ENCODE data around the gene GRIA3.

The GRIA3 gene

GRCh38 chrX:123320622-123321021 is 136.5 kb downstream of the GRIA3 start:
- Histone ChIP-seq H3K27me3 (ENCODE audit: insufficient read depth, low read depth, severe bottlenecking) (no peaks in the 10 kb centered on the region), H3K27ac (no peak overlapping the region), H3K9me3 (ENCODE audit: severe bottlenecking) (no peaks in the 10 kb centered on the region), H3K36me3 (no peaks in the 10 kb centered on the region), H3K4me3 (ENCODE audit: low read depth, low read length) (no peak overlapping the region)
- DNase-seq: no peak
- TF ChIP-seq, protein P1, sequence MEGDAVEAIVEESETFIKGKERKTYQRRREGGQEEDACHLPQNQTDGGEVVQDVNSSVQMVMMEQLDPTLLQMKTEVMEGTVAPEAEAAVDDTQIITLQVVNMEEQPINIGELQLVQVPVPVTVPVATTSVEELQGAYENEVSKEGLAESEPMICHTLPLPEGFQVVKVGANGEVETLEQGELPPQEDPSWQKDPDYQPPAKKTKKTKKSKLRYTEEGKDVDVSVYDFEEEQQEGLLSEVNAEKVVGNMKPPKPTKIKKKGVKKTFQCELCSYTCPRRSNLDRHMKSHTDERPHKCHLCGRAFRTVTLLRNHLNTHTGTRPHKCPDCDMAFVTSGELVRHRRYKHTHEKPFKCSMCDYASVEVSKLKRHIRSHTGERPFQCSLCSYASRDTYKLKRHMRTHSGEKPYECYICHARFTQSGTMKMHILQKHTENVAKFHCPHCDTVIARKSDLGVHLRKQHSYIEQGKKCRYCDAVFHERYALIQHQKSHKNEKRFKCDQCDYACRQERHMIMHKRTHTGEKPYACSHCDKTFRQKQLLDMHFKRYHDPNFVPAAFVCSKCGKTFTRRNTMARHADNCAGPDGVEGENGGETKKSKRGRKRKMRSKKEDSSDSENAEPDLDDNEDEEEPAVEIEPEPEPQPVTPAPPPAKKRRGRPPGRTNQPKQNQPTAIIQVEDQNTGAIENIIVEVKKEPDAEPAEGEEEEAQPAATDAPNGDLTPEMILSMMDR (IDR thresholded peaks at IDR 0.05; ENCODE audit: low read depth, low read length): no peak

DNA sequence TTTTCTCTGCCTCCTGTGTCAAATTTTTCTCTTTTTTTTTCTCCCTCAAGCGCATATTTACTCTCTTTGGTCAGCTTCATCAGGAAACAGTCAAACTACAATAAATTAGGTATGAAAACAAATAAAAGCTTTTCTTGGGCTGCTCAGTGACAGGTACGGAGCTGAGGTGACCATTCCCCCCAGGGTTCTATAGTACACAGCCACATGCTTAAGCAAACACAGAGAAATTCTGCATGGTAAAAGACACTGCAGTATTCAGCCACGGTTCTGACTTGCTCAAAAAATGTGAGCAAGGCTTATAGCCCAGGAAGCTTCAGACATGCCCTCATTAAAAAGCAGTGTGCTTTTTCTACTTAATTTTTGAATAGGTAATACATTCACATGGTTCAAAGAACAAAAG is 138.5 kb downstream of the GRIA3 start:
- Histone ChIP-seq H3K27ac (no peak overlapping the region), H3K9me3 (ENCODE audit: severe bottlenecking) (no peaks in the 10 kb centered on the region), H3K36me3 (no peaks in the 10 kb centered on the region), H3K4me3 (ENCODE audit: low read depth, low read length) (no peak overlapping the region), H3K27me3 (ENCODE audit: insufficient read depth, low read depth, severe bottlenecking) (no peaks in the 10 kb centered on the region)
- no peak for DNase-seq
- TF ChIP-seq, protein P1 (IDR thresholded peaks at IDR 0.05; ENCODE audit: low read depth, low read length): no peak

- no peak overlapping the region for H3K4me3 ChIP-seq (ENCODE audit: low read depth, low read length)
- TF ChIP-seq, protein P1 (IDR thresholded peaks at IDR 0.05; ENCODE audit: low read depth, low read length): no peak
- H3K9me3 ChIP-seq (ENCODE audit: severe bottlenecking): no peaks in the 10 kb centered on the region
- no peak overlapping the region for H3K27ac ChIP-seq
- no peaks in the 10 kb centered on the region for H3K36me3 ChIP-seq
- no peak for DNase-seq
- H3K27me3 ChIP-seq (ENCODE audit: insufficient read depth, low read depth, severe bottlenecking): no peaks in the 10 kb centered on the region
Observed at GRCh38 chrX:123324625-123325024, 140.5 kb downstream of the GRIA3 start.

- Histone ChIP-seq H3K27ac (no peak overlapping the region), H3K9me3 (ENCODE audit: severe bottlenecking) (no peaks in the 10 kb centered on the region), H3K36me3 (no peaks in the 10 kb centered on the region), H3K4me3 (ENCODE audit: low read depth, low read length) (no peak overlapping the region), H3K27me3 (ENCODE audit: insufficient read depth, low read depth, severe bottlenecking) (no peaks in the 10 kb centered on the region)
- no peak for DNase-seq
- TF ChIP-seq, protein P1 (IDR thresholded peaks at IDR 0.05; ENCODE audit: low read depth, low read length): no peak
Observed at GRCh38 chrX:123330229-123330942, 146.3 kb downstream of the GRIA3 start.

GRCh38 chrX:123331349-123331748 is 147.3 kb downstream of the GRIA3 start:
- TF ChIP-seq, protein P1 (IDR thresholded peaks at IDR 0.05; ENCODE audit: low read depth, low read length): no peak
- no peaks in the 10 kb centered on the region for H3K9me3 ChIP-seq (ENCODE audit: severe bottlenecking)
- H3K4me3 ChIP-seq (ENCODE audit: low read depth, low read length): no peak overlapping the region
- H3K36me3 ChIP-seq: no peaks in the 10 kb centered on the region
- no peaks in the 10 kb centered on the region for H3K27me3 ChIP-seq (ENCODE audit: insufficient read depth, low read depth, severe bottlenecking)
- no peak overlapping the region for H3K27ac ChIP-seq
- no peak for DNase-seq

GRCh38 chrX:123331859-123332258 is 147.8 kb downstream of the GRIA3 start:
- DNase-seq: no peak
- no peaks in the 10 kb centered on the region for H3K36me3 ChIP-seq
- no peak overlapping the region for H3K27ac ChIP-seq
- no peak overlapping the region for H3K4me3 ChIP-seq (ENCODE audit: low read depth, low read length)
- TF ChIP-seq, protein P1 (IDR thresholded peaks at IDR 0.05; ENCODE audit: low read depth, low read length): no peak
- no peaks in the 10 kb centered on the region for H3K27me3 ChIP-seq (ENCODE audit: insufficient read depth, low read depth, severe bottlenecking)
- H3K9me3 ChIP-seq (ENCODE audit: severe bottlenecking): no peaks in the 10 kb centered on the region

Measured in WERI-Rb-1 (cell line).